ENCODE measurements around the gene OR51B4. TPM values are rescaled to one million over a fixed set of nuclear protein-coding genes. Genes with fewer than 3 reads are reported as not detected.
"Not testable (repeated sequence)": the region's sequence is repeated elsewhere in the genome, so short reads cannot be mapped to it uniquely, and the experiment has no call there.

The OR51B4 gene
- total and polyA plus RNA-seq, 2 experiments from 2014 or later: not detected

GRCh38 chr11:5300251-5300650 lies 1.5 kb downstream of the OR51B4 start:
- H2AFZ ChIP-seq: peak overlapping the region; percentile 31; the same call in 1 of the 2 replicates
- in situ Hi-C loops (cut with MboI): no loop called here
- no peaks in the 10 kb centered on the region for H3K36me3 ChIP-seq (ENCODE audit: low read depth)
- H3F3A ChIP-seq (ENCODE audit: insufficient read depth): 0 out of 2 replicates have a peak, but pooled peaks cover 20% of the 10 kb centered on the region
- H3K9ac ChIP-seq: no peak overlapping the region
- no peaks in the 10 kb centered on the region for H3K9me2 ChIP-seq (ENCODE audit: insufficient read depth)
- no peaks in the 10 kb centered on the region for H3K9me3 ChIP-seq (ENCODE audit: low read depth)
- H3K4me2 ChIP-seq (ENCODE audit: unreplicated experiment): no peak overlapping the region
- no peaks in the 10 kb centered on the region for H3K79me2 ChIP-seq (ENCODE audit: insufficient read depth)
- no peak overlapping the region for H3K27ac ChIP-seq
- no peaks in the 10 kb centered on the region for H3K27me3 ChIP-seq (replicated peaks; ENCODE audit: insufficient read depth)
- no peaks in the 10 kb centered on the region for H4K20me1 ChIP-seq (ENCODE audit: insufficient read depth)
- H3K4me1 ChIP-seq (ENCODE audit: insufficient read depth): peaks cover 28% of the 10 kb centered on the region
- H3K4me3 ChIP-seq: no peak overlapping the region
- 66 to 67% methylated on average over 3 of the region's 3 CpGs for WGBS, 2 experiments (ENCODE audit: low coverage in 1 of 2, low lambda C conversion rate in 2 of 2, missing lambda C conversion rate in 2 of 2)
- TF ChIP-seq EZH2 (IDR thresholded peaks at IDR 0.05; ENCODE audit: insufficient read depth, poor library complexity, severe bottlenecking) (no peak), EZH2phosphoT487 (IDR thresholded peaks at IDR 0.05; ENCODE audit: insufficient read depth, low read depth) (no peak)
- peak; percentile 31 for DNase-seq

DNA sequence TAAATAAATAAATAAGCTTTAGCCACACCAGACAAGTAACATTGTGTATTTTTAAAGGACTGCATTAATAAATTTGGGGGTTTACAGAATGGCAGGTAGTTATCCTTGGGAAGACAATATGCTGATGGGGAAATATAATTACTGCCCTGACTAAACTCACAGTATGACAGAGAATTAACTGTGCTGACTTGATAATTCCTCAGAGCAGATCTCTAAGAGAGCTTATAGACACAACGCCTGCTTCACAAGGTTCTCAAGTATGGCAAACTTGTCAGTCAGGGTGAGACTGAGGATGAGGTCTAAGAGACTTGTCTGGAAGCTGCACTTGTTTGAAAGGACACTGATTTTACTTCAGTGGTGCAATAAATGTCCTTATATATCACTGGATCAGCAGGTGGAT lies 3.3 kb downstream of the OR51B4 start:
- 30 to 56% methylated on average over 1 of the region's 1 CpG for WGBS, 2 experiments (ENCODE audit: low coverage in 1 of 2, low lambda C conversion rate in 2 of 2, missing lambda C conversion rate in 2 of 2)
- no peak overlapping the region for H3K27ac ChIP-seq
- no peaks in the 10 kb centered on the region for H3K9me2 ChIP-seq (ENCODE audit: insufficient read depth)
- H3K9me3 ChIP-seq (ENCODE audit: low read depth): no peaks in the 10 kb centered on the region
- H3K4me2 ChIP-seq (ENCODE audit: unreplicated experiment): no peak overlapping the region
- no peak overlapping the region for H2AFZ ChIP-seq
- no peak for DNase-seq
- H3K36me3 ChIP-seq (ENCODE audit: low read depth): no peaks in the 10 kb centered on the region
- H3K4me1 ChIP-seq (ENCODE audit: insufficient read depth): peaks cover 16% of the 10 kb centered on the region
- in situ Hi-C loops (cut with MboI): no loop called here
- TF ChIP-seq EZH2phosphoT487 (IDR thresholded peaks at IDR 0.05; ENCODE audit: insufficient read depth, low read depth): no peak
- TF ChIP-seq EZH2 (IDR thresholded peaks at IDR 0.05; ENCODE audit: insufficient read depth, poor library complexity, severe bottlenecking): no peak
- H3K9ac ChIP-seq: no peak overlapping the region
- H3K27me3 ChIP-seq (replicated peaks; ENCODE audit: insufficient read depth): no peaks in the 10 kb centered on the region
- 0 out of 2 replicates have a peak, but pooled peaks cover 8% of the 10 kb centered on the region for H3F3A ChIP-seq (ENCODE audit: insufficient read depth)
- no peaks in the 10 kb centered on the region for H3K79me2 ChIP-seq (ENCODE audit: insufficient read depth)
- no peaks in the 10 kb centered on the region for H4K20me1 ChIP-seq (ENCODE audit: insufficient read depth)
- no peak overlapping the region for H3K4me3 ChIP-seq

GRCh38 chr11:5297721-5298323 lies 3.9 kb downstream of the OR51B4 start:
- no peaks in the 10 kb centered on the region for H3K36me3 ChIP-seq (ENCODE audit: low read depth)
- peak; percentile 20 for DNase-seq
- no peak overlapping the region for H3K4me3 ChIP-seq
- H3K9ac ChIP-seq: no peak overlapping the region
- no peaks in the 10 kb centered on the region for H3K79me2 ChIP-seq (ENCODE audit: insufficient read depth)
- H4K20me1 ChIP-seq (ENCODE audit: insufficient read depth): no peaks in the 10 kb centered on the region
- peak overlapping the region; percentile 50; the same call in 1 of the 2 replicates for H2AFZ ChIP-seq
- no peak overlapping the region for H3K4me2 ChIP-seq (ENCODE audit: unreplicated experiment)
- H3K27ac ChIP-seq: no peak overlapping the region
- 45 to 47% methylated on average over 4 of the region's 4 CpGs for WGBS, 2 experiments (ENCODE audit: low coverage in 1 of 2, low lambda C conversion rate in 2 of 2, missing lambda C conversion rate in 2 of 2)
- in situ Hi-C loops (cut with MboI): no loop called here
- no peaks in the 10 kb centered on the region for H3K9me2 ChIP-seq (ENCODE audit: insufficient read depth)
- H3F3A ChIP-seq (ENCODE audit: insufficient read depth): 0 out of 2 replicates have a peak, but pooled peaks cover 8% of the 10 kb centered on the region
- TF ChIP-seq EZH2phosphoT487 (IDR thresholded peaks at IDR 0.05; ENCODE audit: insufficient read depth, low read depth) (no peak), EZH2 (IDR thresholded peaks at IDR 0.05; ENCODE audit: insufficient read depth, poor library complexity, severe bottlenecking) (no peak)
- H3K27me3 ChIP-seq (replicated peaks; ENCODE audit: insufficient read depth): no peaks in the 10 kb centered on the region
- H3K9me3 ChIP-seq (ENCODE audit: low read depth): no peaks in the 10 kb centered on the region
- H3K4me1 ChIP-seq (ENCODE audit: insufficient read depth): peaks cover 16% of the 10 kb centered on the region

DNA sequence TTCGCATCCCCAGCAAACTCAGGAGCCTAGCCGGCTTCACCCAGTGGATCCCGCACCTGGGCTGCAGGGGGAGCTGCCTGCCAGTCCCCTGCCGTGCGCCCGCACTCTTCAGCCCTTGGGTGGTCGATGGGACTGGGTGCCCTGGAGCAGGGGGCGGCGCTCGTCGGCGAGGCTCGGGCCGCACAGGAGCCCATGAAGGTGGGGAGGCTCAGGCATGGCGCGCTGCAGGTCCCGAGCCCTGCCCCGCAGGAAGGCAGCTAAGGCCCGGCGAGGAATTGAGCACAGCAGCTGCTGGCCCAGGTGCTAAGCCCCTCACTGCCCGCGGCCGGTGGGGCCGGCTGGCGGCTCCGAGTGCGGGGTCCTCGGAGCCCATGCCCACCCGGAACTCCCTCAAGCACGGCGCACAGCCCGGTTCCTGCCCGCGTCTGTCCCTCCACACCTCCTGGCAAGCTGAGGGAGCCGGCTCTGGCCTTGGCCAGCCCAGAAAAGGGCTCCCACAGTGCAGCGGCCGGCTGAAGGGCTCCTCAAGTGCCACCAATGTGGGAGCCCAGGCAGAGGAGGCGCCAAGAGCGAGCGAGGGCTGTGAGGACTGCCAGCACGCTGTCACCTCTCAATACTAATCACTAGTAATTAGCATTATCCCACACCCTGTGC lies 7.3 kb downstream of the OR51B4 start:
- peaks cover 17% of the 10 kb centered on the region for H3K4me1 ChIP-seq (ENCODE audit: insufficient read depth)
- not testable (repeated sequence) for H2AFZ ChIP-seq

More for the DNA sequence above, 7.3 kb downstream of the OR51B4 start:
- H3K9me2 ChIP-seq (ENCODE audit: insufficient read depth); H3K9me3 ChIP-seq (ENCODE audit: low read depth); H4K20me1 ChIP-seq (ENCODE audit: insufficient read depth); H3K79me2 ChIP-seq (ENCODE audit: insufficient read depth); in situ Hi-C loops (cut with MboI); H3K9ac ChIP-seq; H3K4me3 ChIP-seq; H3F3A ChIP-seq (ENCODE audit: insufficient read depth); DNase-seq; H3K36me3 ChIP-seq (ENCODE audit: low read depth); H3K27me3 ChIP-seq (replicated peaks; ENCODE audit: insufficient read depth); H3K27ac ChIP-seq; H3K4me2 ChIP-seq (ENCODE audit: unreplicated experiment): not testable (repeated sequence)
- 93 to 97% methylated on average over 21 to 35 of the region's 41 CpGs for WGBS, 2 experiments (ENCODE audit: low coverage in 1 of 2, low lambda C conversion rate in 2 of 2, missing lambda C conversion rate in 2 of 2)

Measured in GM23248 (cell line).